Calu3 (cell line): ENCODE measurements around the gene ACTA1. TPM values are rescaled to one million over a fixed set of nuclear protein-coding genes. Genes with fewer than 3 reads are reported as not detected.

ENCODE experiments used
- BruUV-seq: library from RNA; stranded (reverse); fragments of 400-500 nt; replicated peaks from 2 replicates; lab custom pipeline; 2021; lab: Mats Ljungman, UMichigan
- CTCF ChIA-PET: fragments of 300-600 bp; sonication (Branson Sonifier 250); formaldehyde crosslinking; loops from one replicate; lab custom pipeline; 2022; ENCODE audit warnings: antibody characterized with exemption; lab: Charles Lee
- DNase-seq: peaks from one replicate; pipeline ENCODE4 v3.0.0; 2022
- H3K27ac Mint-ChIP-seq: one replicate; pipeline ENCODE4 v1.8.0; 2022; ENCODE audit warnings: mixed read lengths; ENCODE audit not compliant: unreplicated experiment
- H3K27me3 Mint-ChIP-seq: one replicate; pipeline ENCODE4 v1.8.0; 2022; ENCODE audit warnings: mixed read lengths; ENCODE audit not compliant: unreplicated experiment
- H3K36me3 Mint-ChIP-seq: one replicate; pipeline ENCODE4 v1.8.0; 2022; ENCODE audit warnings: mild to moderate bottlenecking, moderate library complexity, mixed read lengths; ENCODE audit not compliant: insufficient read depth, unreplicated experiment
- H3K4me1 Mint-ChIP-seq: one replicate; pipeline ENCODE4 v1.8.0; 2022; ENCODE audit warnings: mild to moderate bottlenecking, low read depth, mixed read lengths; ENCODE audit not compliant: unreplicated experiment
- H3K4me3 Mint-ChIP-seq: one replicate; pipeline ENCODE4 v1.8.0; 2022; ENCODE audit warnings: mild to moderate bottlenecking, low read depth, moderate library complexity, mixed read lengths; ENCODE audit not compliant: unreplicated experiment
- H3K9me3 Mint-ChIP-seq: one replicate; pipeline ENCODE4 v1.8.0; 2022; ENCODE audit warnings: low read depth, mixed read lengths; ENCODE audit not compliant: unreplicated experiment
- CTCF ChIP-seq: fragments of 200-600 bp; IDR thresholded peaks from one replicate; pipeline ENCODE4 v1.8.0; 2022; ENCODE audit warnings: antibody characterized with exemption; ENCODE audit not compliant: unreplicated experiment
- intact Hi-C: fragments of 100-400 bp; cut with micrococcal nuclease; formaldehyde crosslinking; loops from one replicate; pipeline ENCODE4 v1.10.0; 2022; ENCODE audit not compliant: unreplicated experiment
- total RNA-seq: library from RNA; stranded (reverse); gene quantifications from 2 replicates; pipeline ENCODE4 v1.2.3, GENCODE V29; 2022

The ACTA1 gene
- total RNA-seq, 1 experiment from 2014 or later = 0.45 TPM

DNA sequence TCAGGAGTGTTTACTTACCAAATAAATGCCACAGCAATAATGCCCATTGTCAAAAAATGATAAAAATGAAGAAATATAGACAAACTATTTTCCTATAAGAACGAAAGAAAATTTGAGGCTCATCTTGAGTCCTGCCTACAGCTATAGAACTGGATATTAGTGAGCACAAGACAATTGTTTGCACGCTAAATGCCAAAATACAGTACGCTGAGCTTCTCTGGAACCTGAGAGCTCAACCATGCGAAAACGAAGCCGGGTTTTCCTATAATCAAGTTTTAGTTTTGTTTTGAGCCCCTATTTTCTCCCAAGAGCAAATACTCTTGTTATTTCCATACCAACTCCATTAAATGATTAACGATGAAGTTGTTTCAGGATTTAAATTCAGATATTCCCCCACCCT, 49.1 kb downstream of the ACTA1 start:
- CTCF ChIA-PET = no interaction called here
- intact Hi-C loops = no loop called here
- H3K27ac Mint-ChIP-seq = no peak overlapping the region
- no peak for DNase-seq
- BruUV-seq = no TSS peak
- peaks cover 26% of the 10 kb centered on the region for H3K27me3 Mint-ChIP-seq
- no peak overlapping the region for H3K4me3 Mint-ChIP-seq
- H3K4me1 Mint-ChIP-seq = peaks cover 10% of the 10 kb centered on the region
- no peak for TF ChIP-seq CTCF
- H3K36me3 Mint-ChIP-seq = no peaks in the 10 kb centered on the region
- H3K9me3 Mint-ChIP-seq = peaks cover 3% of the 10 kb centered on the region

- TF ChIP-seq CTCF = no peak
- DNase-seq = no peak
- CTCF ChIA-PET = no interaction called here
- no TSS peak for BruUV-seq
- H3K27ac Mint-ChIP-seq = no peak overlapping the region
- intact Hi-C loops = no loop called here
- H3K36me3 Mint-ChIP-seq = no peaks in the 10 kb centered on the region
- peaks cover 35% of the 10 kb centered on the region for H3K27me3 Mint-ChIP-seq
- H3K4me3 Mint-ChIP-seq = no peak overlapping the region
- H3K4me1 Mint-ChIP-seq = peaks cover 2% of the 10 kb centered on the region
- H3K9me3 Mint-ChIP-seq = no peaks in the 10 kb centered on the region
These were observed 49.9 kb downstream of the ACTA1 start for GRCh38 chr1:229383961-229384360.

- H3K9me3 Mint-ChIP-seq = no peaks in the 10 kb centered on the region
- no peak overlapping the region for H3K27ac Mint-ChIP-seq
- no peaks in the 10 kb centered on the region for H3K4me1 Mint-ChIP-seq
- H3K27me3 Mint-ChIP-seq = peaks cover 39% of the 10 kb centered on the region
- no TSS peak for BruUV-seq
- intact Hi-C loops = no loop called here
- no peak overlapping the region for H3K4me3 Mint-ChIP-seq
- TF ChIP-seq CTCF = no peak
- DNase-seq = no peak
- CTCF ChIA-PET = no interaction called here
- no peaks in the 10 kb centered on the region for H3K36me3 Mint-ChIP-seq
These were observed 50.7 kb downstream of the ACTA1 start for GRCh38 chr1:229383188-229383587.

Other genes starting within 250 kb of the ACTA1 start
- 66.6 and 78.7 TPM in 2 replicates for gene RAB4A, start 163.0 kb downstream of the ACTA1 start, total RNA-seq
- gene CCSAP, start 91.0 kb downstream of the ACTA1 start, total RNA-seq = 10.0 and 11.1 TPM in 2 replicates
- gene NUP133, start 74.2 kb upstream of the ACTA1 start, total RNA-seq = 45.2 and 50.9 TPM in 2 replicates
- gene ABCB10, start 124.6 kb upstream of the ACTA1 start, total RNA-seq = 18.5 and 19.9 TPM in 2 replicates
- gene TAF5L, start 192.0 kb upstream of the ACTA1 start, total RNA-seq = 35.8 and 36.3 TPM in 2 replicates
- 25.2 and 25.7 TPM in 2 replicates for gene URB2, start 192.2 kb upstream of the ACTA1 start, total RNA-seq